SK-N-SH (cell line): Measurements from ENCODE around the gene RPL19. TPM values are rescaled to one million over a fixed set of nuclear protein-coding genes. Genes with fewer than 3 reads are reported as not detected.

Source experiments
- CTCF ChIA-PET: fragments of 300-600, 350-600 bp; formaldehyde crosslinking; extraction: SDS; loops from one replicate; lab custom pipeline; 2021; lab: Yijun Ruan, JAX
- POLR2A ChIA-PET: fragments of 350-600 bp; sonication (Branson Sonifier 250); formaldehyde crosslinking; extraction: SDS; loops from one replicate; lab custom pipeline; 2020; ENCODE audit warnings: antibody characterized with exemption, inconsistent platforms; lab: Yijun Ruan, JAX
- DNase-seq: peaks from one replicate; pipeline ENCODE4 v3.0.0; 2012
- H2AFZ ChIP-seq: fragments of 200-600 bp; sonication (generic); 2 replicates; pipeline ENCODE4 v1.8.1; 2016; ENCODE audit warnings: antibody characterized with exemption, mild to moderate bottlenecking, low read depth
- H3F3A ChIP-seq: fragments of 200-600 bp; sonication (generic); replicated peaks from 2 replicates; pipeline ENCODE3; 2016; ENCODE audit warnings: antibody characterized with exemption, mild to moderate bottlenecking; ENCODE audit not compliant: insufficient read depth
- H3K27ac ChIP-seq, 2 experiments: fragments of 200-500 bp in 1 of 2; fragments of 200-600 bp in 1 of 2; sonication (Bioruptor generic) in 1 of 2; sonication (generic), shearing (Covaris generic) in 1 of 2; 2 replicates each; pipeline versions ENCODE4 v1.5.1 to v1.6.1; 2014 to 2016; ENCODE audit warnings: low read depth in 2 of 2, inconsistent platforms in 1 of 2, low read length in 1 of 2, mild to moderate bottlenecking in 1 of 2, mixed read lengths in 1 of 2
- H3K27me3 ChIP-seq: fragments of 200-600 bp; sonication (generic), shearing (Covaris generic); 2 replicates; pipeline ENCODE4 v1.6.1; 2016; ENCODE audit warnings: mixed run types; ENCODE audit not compliant: insufficient read depth
- H3K36me3 ChIP-seq, 2 experiments: fragments of 200-500 bp in 1 of 2; fragments of 200-600 bp in 1 of 2; sonication (Bioruptor generic) in 1 of 2; sonication (generic) in 1 of 2; replicated peaks in 1 of 2; 2 replicates each; pipeline versions ENCODE3 to v1.5.1; 2014 to 2016; ENCODE audit warnings: low read length in 1 of 2, mild to moderate bottlenecking in 1 of 2; ENCODE audit not compliant: insufficient read depth in 2 of 2, control insufficient read depth in 1 of 2
- H3K4me1 ChIP-seq, 2 experiments: fragments of 200-500 bp in 1 of 2; fragments of 200-600 bp in 1 of 2; sonication (Bioruptor generic) in 1 of 2; sonication (generic), shearing (Covaris generic) in 1 of 2; 2 replicates each; pipeline versions ENCODE4 v1.5.1 to v1.6.1; 2014 to 2016; ENCODE audit warnings: low read depth in 1 of 2, low read length in 1 of 2, mixed run types in 1 of 2; ENCODE audit not compliant: insufficient read depth in 2 of 2, control insufficient read depth in 1 of 2
- H3K4me2 ChIP-seq: fragments of 200-600 bp; sonication (generic), shearing (Covaris generic); 2 replicates; pipeline ENCODE4 v1.6.1; 2017; ENCODE audit warnings: mixed run types
- H3K4me3 ChIP-seq, 2 experiments: fragments of 200-500 bp in 1 of 2; fragments of 200-600 bp in 1 of 2; sonication (Bioruptor generic) in 1 of 2; sonication (generic), shearing (Covaris generic) in 1 of 2; 2 replicates each; pipeline versions ENCODE4 v1.5.1 to v1.8.1; 2014 to 2016; ENCODE audit warnings: low read depth in 2 of 2, inconsistent platforms in 1 of 2, low read length in 1 of 2, mild to moderate bottlenecking in 1 of 2, mixed read lengths in 1 of 2, moderate library complexity in 1 of 2
- H3K79me2 ChIP-seq: fragments of 200-600 bp; sonication (generic); 2 replicates; pipeline ENCODE4 v1.8.1; 2017; ENCODE audit warnings: mild to moderate bottlenecking; ENCODE audit not compliant: insufficient read depth
- H3K9ac ChIP-seq: fragments of 200-600 bp; sonication (generic); 2 replicates; pipeline ENCODE4 v1.6.1; 2017; ENCODE audit warnings: mixed run types
- H3K9me2 ChIP-seq: fragments of 200-600 bp; sonication (generic); 2 replicates; pipeline ENCODE4 v1.6.1; 2017; ENCODE audit warnings: mixed run types
- H3K9me3 ChIP-seq: fragments of 200-600 bp; sonication (generic); 2 replicates; pipeline ENCODE4 v1.6.1; 2017; ENCODE audit warnings: mixed run types, mild to moderate bottlenecking, moderate library complexity
- H4K20me1 ChIP-seq: fragments of 200-600 bp; sonication (generic); 2 replicates; pipeline ENCODE4 v1.6.1; 2017; ENCODE audit warnings: mild to moderate bottlenecking, mixed run types; ENCODE audit not compliant: insufficient read depth
- CTCF ChIP-seq: fragments of 200-600 bp; sonication (generic); IDR thresholded peaks from 2 replicates; pipeline ENCODE4 v1.6.1; 2017; ENCODE audit warnings: antibody characterized with exemption, mild to moderate bottlenecking, moderate library complexity
- ELF1 ChIP-seq: IDR thresholded peaks from 2 replicates; pipeline ENCODE4 v1.4.0; 2012
- EP300 ChIP-seq, 2 experiments: IDR thresholded peaks; 2 replicates each; pipeline versions ENCODE4 v1.4.0 to v1.6.1; 2012; ENCODE audit warnings: borderline replicate concordance in 1 of 2, low read depth in 1 of 2, low read length in 1 of 2
- EZH2phosphoT487 ChIP-seq: fragments of 200-600 bp; sonication (generic); IDR thresholded peaks from 2 replicates; pipeline ENCODE4 v1.6.1; 2017; ENCODE audit warnings: low read depth, mixed run types, mild to moderate bottlenecking, antibody characterized with exemption, moderate library complexity, borderline replicate concordance
- FOSL2 ChIP-seq: IDR thresholded peaks from 2 replicates; pipeline ENCODE4 v1.4.0; 2012; ENCODE audit warnings: low read depth, mild to moderate bottlenecking, moderate library complexity, borderline replicate concordance
- FOXJ3 ChIP-seq: sonication (generic); formaldehyde crosslinking; IDR thresholded peaks from 2 replicates; pipeline ENCODE4 v1.5.1; 2020; ENCODE audit warnings: mild to moderate bottlenecking, missing genetic modification reagents
- FOXM1 ChIP-seq: IDR thresholded peaks from 2 replicates; pipeline ENCODE4 v1.4.0; 2012; ENCODE audit warnings: low read depth, mild to moderate bottlenecking
- GABPA ChIP-seq: IDR thresholded peaks from 2 replicates; pipeline ENCODE4 v1.4.0; 2012; ENCODE audit warnings: low read depth, mild to moderate bottlenecking
- GATA2 ChIP-seq: sonication (generic); formaldehyde crosslinking; IDR thresholded peaks from 2 replicates; pipeline ENCODE4 v1.5.0; 2020; ENCODE audit warnings: mild to moderate bottlenecking, missing genetic modification reagents
- IRF3 ChIP-seq: fragments of 150-350 bp; IDR thresholded peaks from 2 replicates; pipeline ENCODE4 v1.6.1; 2016; ENCODE audit warnings: mild to moderate bottlenecking, low read depth, low read length
- JUND ChIP-seq: IDR thresholded peaks from 2 replicates; pipeline ENCODE4 v1.4.0; 2012
- MAX ChIP-seq: IDR thresholded peaks from 2 replicates; pipeline ENCODE4 v1.4.0; 2012; ENCODE audit warnings: low read depth
- NRF1 ChIP-seq: IDR thresholded peaks from 2 replicates; pipeline ENCODE4 v1.6.1; 2012; ENCODE audit warnings: low read depth, mild to moderate bottlenecking, low read length
- PBX3 ChIP-seq: IDR thresholded peaks from 2 replicates; pipeline ENCODE4; 2012
- RCOR1 ChIP-seq: fragments of 150-350 bp; IDR thresholded peaks from 2 replicates; pipeline ENCODE4 v1.6.1; 2017; ENCODE audit warnings: antibody characterized with exemption, low read length
- RFX5 ChIP-seq: IDR thresholded peaks from 2 replicates; pipeline ENCODE4 v1.6.1; 2012; ENCODE audit warnings: mild to moderate bottlenecking, improper control_type of control experiment, low read length
- SIN3A ChIP-seq: IDR thresholded peaks from 2 replicates; pipeline ENCODE4 v1.6.1; 2012; ENCODE audit warnings: low read depth, mild to moderate bottlenecking, low read length, moderate library complexity, borderline replicate concordance
- SMC3 ChIP-seq: IDR thresholded peaks from 2 replicates; pipeline ENCODE4 v1.6.1; 2012; ENCODE audit warnings: low read depth, low read length, improper control_type of control experiment
- TAF1 ChIP-seq: IDR thresholded peaks from 2 replicates; pipeline ENCODE4 v1.6.1; 2012; ENCODE audit warnings: low read depth, mild to moderate bottlenecking, low read length, moderate library complexity, borderline replicate concordance
- USF1 ChIP-seq: IDR thresholded peaks from 2 replicates; pipeline ENCODE4 v1.4.0; 2012; ENCODE audit warnings: low read depth, borderline replicate concordance
- USF2 ChIP-seq: fragments of 150-350 bp; IDR thresholded peaks from 2 replicates; pipeline ENCODE4 v1.6.1; 2017; ENCODE audit warnings: antibody characterized with exemption, low read length, low read depth, borderline replicate concordance
- ZBTB33 ChIP-seq: IDR thresholded peaks from 2 replicates; pipeline ENCODE4 v1.4.0; 2012; ENCODE audit warnings: low read depth, borderline replicate concordance
- WGBS: methylation state at CpG from one replicate; pipeline ENCODE4 v1.1.6; 2017; ENCODE audit warnings: low lambda C conversion rate; 5-methylcytosine and 5-hydroxymethylcytosine counted together
- polyA plus RNA-seq, 3 experiments: library from polyadenylated mRNA; depleted of rRNA; stranded (reverse); fragments of >200 nt; gene quantifications; 2 replicates each; pipeline ENCODE4 v1.2.3, GENCODE V29; 2012

RPL19 gene
- polyA plus RNA-seq, 1 of the 3 experiments (the other 2 are of a cell fraction), result 3,473 TPM

- TF ChIP-seq EZH2phosphoT487, result no peak
- TF ChIP-seq IRF3, result no peak
- TF ChIP-seq SMC3, result peak; percentile 54
These were observed 39.7 kb downstream of the RPL19 start (continued) for GRCh38 chr17:39239640-39240314.

- H3K4me1 ChIP-seq, result peaks cover 7 to 20% of the 10 kb centered on the region in 2 experiments; a peak in 1 of 4 replicates
- no peaks in the 10 kb centered on the region for H3K9me3 ChIP-seq
- no peaks in the 10 kb centered on the region for H3K27me3 ChIP-seq
- H3K36me3 ChIP-seq, result no peaks in the 10 kb centered on the region
- H3K79me2 ChIP-seq, result no peaks in the 10 kb centered on the region
- H3F3A ChIP-seq, result no peaks in the 10 kb centered on the region
- H3K4me3 ChIP-seq, result no peak overlapping the region
- TF ChIP-seq MAX, result no peak
- no peak for TF ChIP-seq SMC3
- no peak for TF ChIP-seq RFX5
- TF ChIP-seq FOSL2, result no peak
- TF ChIP-seq NRF1, result no peak
- TF ChIP-seq RCOR1, result no peak
- TF ChIP-seq ZBTB33, result no peak
- TF ChIP-seq PBX3, result no peak
- TF ChIP-seq GABPA, result no peak
- no peak for TF ChIP-seq USF1
- no peak for TF ChIP-seq USF2
- no peak for TF ChIP-seq GATA2 (CRISPR knock-in tag)
- no peak for TF ChIP-seq FOXM1
- TF ChIP-seq FOXJ3 (CRISPR knock-in tag), result no peak
- no peak for TF ChIP-seq JUND
- no peak for TF ChIP-seq SIN3A
- TF ChIP-seq EP300 (IDR thresholded peaks at IDR 0.05; ENCODE audit: borderline replicate concordance in 1 of 2, low read depth in 1 of 2, low read length in 1 of 2), result no peak
- no peak for TF ChIP-seq ELF1
- TF ChIP-seq CTCF, result no peak
- TF ChIP-seq TAF1, result no peak
- H3K4me2 ChIP-seq, result no peak overlapping the region
- WGBS, result 79% methylated on average over 5 of the region's 5 CpGs
- POLR2A ChIA-PET, result no interaction called here
- no peaks in the 10 kb centered on the region for H4K20me1 ChIP-seq
- H3K9ac ChIP-seq, result no peak overlapping the region
- no peak overlapping the region for H3K27ac ChIP-seq
- H3K9me2 ChIP-seq, result no peaks in the 10 kb centered on the region
- DNase-seq, result no peak
- H2AFZ ChIP-seq, result no peak overlapping the region
- CTCF ChIA-PET, result interaction anchor here (1.5 to 22.6 kb wide), 3 partner anchors 8 to 116 kb away, joined by 3 to 781 read pairs (median 207); partner anchors contain the start of genes CACNB1, RPL19 and STAC2
These were observed 40.5 kb downstream of the RPL19 start for GRCh38 chr17:39240631-39241030.
